Stimulated activated CD8-positive, alpha-beta memory T cell treated with anti-CD3 and anti-CD28 coated beads, Interleukin-7, amount 100 ng/mL, for 48 hours (primary cell): ENCODE data around the gene NRXN3.
"Not testable (repeated sequence)": the region's sequence is repeated elsewhere in the genome, so short reads cannot be mapped to it uniquely, and the experiment has no call there.

Experiments used
- DNase-seq, 2 donors: peaks; one replicate each; pipeline ENCODE4 v3.0.0-alpha.2; 2020; ENCODE audit warnings: low read depth in 1 of 2; ENCODE audit errors: extremely low read depth in 1 of 2

Gene NRXN3

GRCh38 chr14:78974691-78975090 lies 804.5 kb downstream of the NRXN3 start:
- DNase-seq: no peak

- DNase-seq: no peak
Observed at GRCh38 chr14:78975734-78976133, 805.6 kb downstream of the NRXN3 start.

GRCh38 chr14:78978896-78979295 lies 808.7 kb downstream of the NRXN3 start:
- DNase-seq: no peak

- no peak for DNase-seq
Observed at GRCh38 chr14:78982551-78982950, 812.4 kb downstream of the NRXN3 start.

GRCh38 chr14:78983126-78983525 lies 813.0 kb downstream of the NRXN3 start:
- no peak for DNase-seq

GRCh38 chr14:78985668-78986381 lies 815.7 kb downstream of the NRXN3 start:
- no peak for DNase-seq

GRCh38 chr14:78986989-78987388 lies 816.8 kb downstream of the NRXN3 start:
- DNase-seq: no peak

GRCh38 chr14:78989221-78989620 lies 819.0 kb downstream of the NRXN3 start:
- DNase-seq: no peak

- DNase-seq: no peak
Observed at GRCh38 chr14:78992867-78993266, 822.7 kb downstream of the NRXN3 start.

GRCh38 chr14:78997811-78998210 lies 827.6 kb downstream of the NRXN3 start:
- DNase-seq: no peak

- no peak for DNase-seq
Observed at GRCh38 chr14:79009286-79009685, 839.1 kb downstream of the NRXN3 start.

- DNase-seq: no peak
Observed at GRCh38 chr14:79011091-79011919, 841.1 kb downstream of the NRXN3 start.

- DNase-seq: no peak
Observed at GRCh38 chr14:79011920-79012204, 841.7 kb downstream of the NRXN3 start.

GRCh38 chr14:79016828-79017505 lies 846.8 kb downstream of the NRXN3 start:
- DNase-seq: no peak

- no peak for DNase-seq
Observed at GRCh38 chr14:79017561-79017960, 847.4 kb downstream of the NRXN3 start.

- DNase-seq: no peak
Observed at GRCh38 chr14:79018836-79019235, 848.7 kb downstream of the NRXN3 start.

- not testable (repeated sequence) for DNase-seq
Observed at GRCh38 chr14:79019898-79020297, 849.7 kb downstream of the NRXN3 start.

GRCh38 chr14:79021766-79022165 lies 851.6 kb downstream of the NRXN3 start:
- no peak for DNase-seq

- DNase-seq: no peak
Observed at GRCh38 chr14:79027138-79027537, 857.0 kb downstream of the NRXN3 start.

GRCh38 chr14:79028281-79028680 lies 858.1 kb downstream of the NRXN3 start:
- no peak for DNase-seq

GRCh38 chr14:79036441-79036840 lies 866.3 kb downstream of the NRXN3 start:
- DNase-seq: no peak

GRCh38 chr14:79037106-79037505 lies 866.9 kb downstream of the NRXN3 start:
- no peak for DNase-seq
